HG03097 (cell line): ENCODE results near the gene TNFRSF12A.

ENCODE experiments used
- ATAC-seq: cut with Tn5 transposase; IDR thresholded peaks from one replicate; pipeline ENCODE4 v1.9.1; 2021; ENCODE audit not compliant: unreplicated experiment, low FRiP score

The TNFRSF12A gene

GRCh38 chr16:3009568-3010390, 10.4 kb upstream of the TNFRSF12A start:
- no peak for ATAC-seq

- ATAC-seq, result no peak
Observed at GRCh38 chr16:3010510-3010909, 9.7 kb upstream of the TNFRSF12A start.

DNA sequence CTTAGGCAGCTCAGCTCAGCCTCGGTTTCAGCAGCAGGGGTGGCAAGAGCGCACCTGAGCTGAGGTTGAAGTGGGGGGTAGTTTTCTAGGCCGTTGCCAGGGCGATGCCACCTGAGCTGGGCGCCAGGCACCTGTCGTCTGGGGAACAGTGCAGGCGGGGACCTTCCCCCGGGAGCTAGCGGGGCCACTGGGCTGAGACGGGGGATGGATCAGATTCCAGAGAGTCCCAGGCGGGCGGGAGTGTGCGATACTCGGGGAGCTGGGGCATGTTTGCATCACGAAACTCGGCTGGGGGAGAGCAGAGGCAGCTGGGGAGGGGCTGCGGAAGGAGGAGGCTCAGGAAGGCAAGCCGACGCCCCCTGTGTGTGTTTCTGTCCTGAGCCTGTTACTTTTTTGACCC, 7.9 kb upstream of the TNFRSF12A start:
- ATAC-seq, result no peak

DNA sequence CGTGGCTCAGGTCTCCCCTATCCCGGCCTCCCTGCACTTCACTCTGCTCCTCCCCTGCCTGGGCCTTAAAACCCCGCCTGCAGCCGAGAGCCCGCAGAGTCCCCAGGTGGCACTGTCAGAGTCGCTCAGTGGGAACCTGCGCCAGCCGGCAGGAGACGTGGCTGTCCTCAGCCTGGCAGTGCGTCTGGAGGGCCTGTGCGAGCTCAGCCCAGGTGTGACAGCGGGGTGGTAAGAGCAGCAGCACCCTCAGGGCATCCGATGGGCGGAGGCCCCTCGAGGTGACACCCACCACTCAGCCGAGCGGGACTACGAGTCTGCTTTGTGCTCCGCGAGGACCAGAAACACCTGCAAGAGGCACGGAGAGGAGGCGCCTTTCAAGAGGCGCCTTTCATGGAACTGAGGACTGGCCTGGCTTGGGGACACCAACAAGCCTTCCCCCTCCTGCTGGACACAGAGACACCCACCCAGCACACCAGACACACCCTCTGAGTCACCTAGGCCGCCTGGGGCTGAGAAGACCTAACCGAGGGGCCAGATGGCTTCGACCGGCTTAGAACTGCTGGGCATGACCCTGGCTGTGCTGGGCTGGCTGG, 7.2 kb upstream of the TNFRSF12A start, which contains the start of gene CLDN9:
Gene CLDN9, plus strand, starts transcription at position 96 of the 593 bp plus-strand sequence. Its CDS starts 440 bp downstream, at position 536.
- no peak for ATAC-seq

DNA sequence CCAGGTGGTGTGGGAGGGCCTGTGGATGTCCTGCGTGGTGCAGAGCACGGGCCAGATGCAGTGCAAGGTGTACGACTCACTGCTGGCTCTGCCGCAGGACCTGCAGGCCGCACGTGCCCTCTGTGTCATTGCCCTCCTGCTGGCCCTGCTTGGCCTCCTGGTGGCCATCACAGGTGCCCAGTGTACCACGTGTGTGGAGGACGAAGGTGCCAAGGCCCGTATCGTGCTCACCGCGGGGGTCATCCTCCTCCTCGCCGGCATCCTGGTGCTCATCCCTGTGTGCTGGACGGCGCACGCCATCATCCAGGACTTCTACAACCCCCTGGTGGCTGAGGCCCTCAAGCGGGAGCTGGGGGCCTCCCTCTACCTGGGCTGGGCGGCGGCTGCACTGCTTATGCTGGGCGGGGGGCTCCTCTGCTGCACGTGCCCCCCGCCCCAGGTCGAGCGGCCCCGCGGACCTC, 6.6 kb upstream of the TNFRSF12A start:
- ATAC-seq, result no peak

DNA sequence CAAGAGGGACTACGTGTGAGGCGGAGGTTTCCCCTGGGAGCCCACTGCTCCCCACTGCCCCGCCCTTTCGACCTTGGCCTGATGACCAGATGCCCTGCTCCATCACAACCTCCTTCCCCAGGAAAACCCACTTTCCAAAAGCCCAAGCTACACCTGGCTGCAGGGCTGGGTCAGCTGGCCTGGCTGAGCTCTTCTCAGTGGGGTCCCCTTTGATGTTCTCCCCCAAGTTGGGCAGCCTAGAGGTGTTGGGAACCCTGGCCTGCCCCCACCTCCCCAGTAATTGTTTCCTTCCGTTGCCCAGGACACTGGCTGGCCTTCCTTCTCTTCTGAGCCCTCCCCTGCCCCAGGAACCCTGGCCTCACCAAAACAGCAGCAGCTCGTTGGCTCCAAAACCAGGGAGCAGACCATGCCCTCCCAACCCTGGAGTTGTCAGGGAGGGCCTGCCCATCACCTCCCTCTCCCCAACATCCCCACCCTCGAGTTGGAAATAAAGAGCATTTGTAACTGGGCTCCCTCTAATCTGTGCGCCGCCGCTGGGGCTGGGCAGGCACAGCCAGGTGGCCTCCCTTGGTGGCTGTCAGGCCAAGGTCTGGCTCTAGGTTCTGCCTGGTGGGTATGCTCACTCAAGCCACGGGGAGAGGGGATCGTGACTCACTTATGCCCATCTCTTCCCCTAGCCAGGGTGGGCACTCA, 6.0 kb upstream of the TNFRSF12A start:
- ATAC-seq, result no peak

DNA sequence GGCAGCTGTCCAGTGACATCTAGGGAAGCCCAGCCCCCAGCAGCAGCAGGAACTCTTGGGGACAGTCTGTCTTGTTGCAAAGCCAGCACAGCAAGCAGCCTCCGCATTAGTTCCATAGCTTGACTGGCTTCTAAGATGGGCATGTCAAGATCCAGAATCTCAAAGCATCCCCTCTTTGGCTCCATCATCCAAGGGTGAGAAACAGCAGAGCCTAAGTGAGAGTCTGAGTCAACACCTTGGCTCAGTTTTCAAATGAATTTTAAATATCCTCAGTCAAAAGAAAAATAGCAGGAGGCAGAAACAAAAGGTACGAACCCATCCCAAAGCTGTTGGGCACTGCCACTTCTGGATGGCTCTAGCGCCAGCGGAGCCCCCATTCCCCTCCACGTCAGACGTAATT, 5.2 kb upstream of the TNFRSF12A start:
- ATAC-seq, result no peak

DNA sequence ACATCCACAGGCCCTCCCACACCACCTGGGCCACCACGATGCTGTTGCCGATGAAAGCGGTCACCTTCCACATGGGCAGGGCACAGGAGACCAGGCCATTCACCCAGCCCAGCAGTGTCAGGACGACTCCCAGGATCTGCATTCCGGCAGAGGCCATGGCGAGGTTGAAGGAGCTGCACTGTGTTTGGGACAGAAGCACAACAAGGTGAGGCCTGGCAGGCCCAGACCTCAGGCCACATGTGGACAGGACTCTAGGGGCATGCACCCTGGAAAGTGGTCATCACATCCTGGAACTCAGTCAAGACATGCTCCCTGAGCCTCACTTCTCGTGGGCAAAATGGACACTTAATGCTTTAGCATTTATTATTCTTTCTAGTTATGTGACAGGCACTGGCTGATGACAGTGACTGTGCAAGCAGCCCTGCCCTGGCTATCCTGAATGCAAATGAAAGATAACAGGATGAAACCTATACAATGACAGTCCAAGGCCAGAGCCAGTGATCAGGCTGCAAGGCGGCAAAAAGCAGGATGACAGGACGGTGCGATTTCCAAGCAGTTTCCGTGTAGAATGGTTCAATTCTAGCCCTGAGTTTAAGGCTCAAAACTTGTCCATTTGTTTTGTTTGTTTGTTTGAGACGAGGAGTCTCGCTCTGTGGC, 4.2 kb upstream of the TNFRSF12A start:
- ATAC-seq, result no peak

DNA sequence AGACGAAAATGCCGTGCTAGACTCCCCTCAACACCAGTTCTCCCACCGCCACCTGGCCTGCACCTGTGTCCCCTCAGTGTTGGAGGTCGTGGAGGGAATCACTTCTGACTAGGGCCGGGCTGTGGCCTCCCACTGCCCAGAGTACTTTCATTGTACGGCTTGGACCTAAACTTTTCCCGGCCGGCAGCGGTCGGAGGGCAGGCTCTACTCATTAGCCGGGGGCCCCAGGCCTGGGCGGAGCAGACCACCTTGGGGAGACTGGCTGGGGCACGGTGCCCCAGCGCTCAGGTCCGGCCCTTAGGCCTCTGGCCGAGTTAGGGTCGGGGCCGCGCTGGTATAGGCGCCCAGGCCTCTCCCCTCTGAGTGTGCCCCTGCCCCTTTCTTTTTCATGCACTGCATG, 2.8 kb upstream of the TNFRSF12A start:
- no peak for ATAC-seq

GRCh38 chr16:3017794-3018506, 2.2 kb upstream of the TNFRSF12A start, which contains the start of gene CLDN6:
CLDN6 (minus strand) TSS chr16:3018183; CDS start chr16:3016021, 2,162 bp downstream.
- ATAC-seq, result no peak

DNA sequence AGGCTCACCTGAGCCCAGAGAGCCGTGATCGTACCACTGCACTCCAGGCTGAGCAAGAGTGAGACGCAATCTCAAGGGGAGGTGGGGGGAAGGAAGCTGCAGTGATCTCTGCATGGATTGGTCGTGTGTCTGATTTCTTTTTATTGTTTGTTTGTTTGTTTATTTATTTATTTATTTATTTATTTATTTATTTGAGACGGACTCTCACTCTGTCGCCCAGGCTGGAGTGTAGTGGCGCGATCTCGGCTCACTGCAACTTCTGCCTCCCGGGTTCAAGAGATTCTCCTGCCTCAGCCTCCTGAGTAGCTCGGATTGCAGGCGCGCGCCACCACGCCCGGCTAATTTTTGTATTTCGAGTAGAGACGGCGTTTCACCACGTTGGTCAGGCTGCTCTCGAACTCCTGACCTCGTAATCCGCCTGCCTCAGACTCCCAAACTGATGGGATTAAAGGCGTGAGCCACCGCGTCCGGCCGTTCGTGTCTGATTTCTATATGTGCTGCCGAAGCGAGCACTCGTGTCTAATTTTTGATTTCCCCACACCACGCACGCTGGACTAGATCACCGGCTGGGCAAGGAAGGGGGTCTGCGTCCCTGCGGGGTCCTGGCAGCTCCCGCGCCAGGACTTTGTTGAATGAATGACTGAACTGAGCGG, 448 bp upstream of the TNFRSF12A start:
- no peak for ATAC-seq

DNA sequence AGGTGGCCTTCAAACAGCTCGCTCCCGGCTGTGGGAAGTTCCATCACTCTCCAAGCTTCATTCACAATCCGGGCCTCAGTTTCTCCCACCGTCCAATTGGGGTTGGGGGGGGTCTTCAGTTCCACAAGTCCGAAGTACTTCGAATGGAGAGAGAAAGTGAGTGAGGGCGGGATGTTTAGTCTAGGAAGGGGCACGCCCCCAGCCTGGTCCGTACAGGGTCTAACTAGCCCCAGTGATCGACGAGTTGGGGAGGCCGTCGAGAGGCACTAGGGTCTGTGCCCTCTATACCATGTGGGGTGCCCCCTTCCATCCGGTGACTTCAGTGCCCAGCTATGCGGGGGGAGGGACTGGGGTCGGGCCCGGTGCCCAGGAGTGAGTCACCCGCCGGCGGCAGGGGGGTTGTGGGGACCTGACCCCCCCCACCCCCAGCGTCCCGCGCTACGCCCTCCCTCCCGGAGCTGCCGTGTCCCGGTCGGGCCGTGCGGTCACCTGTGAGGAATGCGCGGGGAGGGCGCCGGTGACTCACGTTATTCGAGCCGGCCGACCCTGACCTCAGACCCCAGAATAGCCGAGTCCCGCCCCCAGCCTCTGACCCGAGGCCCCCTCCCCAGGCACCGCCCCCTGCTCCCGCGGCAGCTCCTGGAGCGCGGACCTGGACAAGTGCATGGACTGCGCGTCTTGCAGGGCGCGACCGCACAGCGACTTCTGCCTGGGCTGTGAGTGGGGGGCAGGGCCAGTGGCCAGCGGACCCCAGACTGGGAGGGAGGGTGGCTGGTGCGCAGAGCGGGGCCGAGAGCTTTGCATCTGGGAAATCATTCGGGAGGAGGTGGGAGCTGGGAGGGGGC, 658 bp downstream of the TNFRSF12A start:
- no peak for ATAC-seq

DNA sequence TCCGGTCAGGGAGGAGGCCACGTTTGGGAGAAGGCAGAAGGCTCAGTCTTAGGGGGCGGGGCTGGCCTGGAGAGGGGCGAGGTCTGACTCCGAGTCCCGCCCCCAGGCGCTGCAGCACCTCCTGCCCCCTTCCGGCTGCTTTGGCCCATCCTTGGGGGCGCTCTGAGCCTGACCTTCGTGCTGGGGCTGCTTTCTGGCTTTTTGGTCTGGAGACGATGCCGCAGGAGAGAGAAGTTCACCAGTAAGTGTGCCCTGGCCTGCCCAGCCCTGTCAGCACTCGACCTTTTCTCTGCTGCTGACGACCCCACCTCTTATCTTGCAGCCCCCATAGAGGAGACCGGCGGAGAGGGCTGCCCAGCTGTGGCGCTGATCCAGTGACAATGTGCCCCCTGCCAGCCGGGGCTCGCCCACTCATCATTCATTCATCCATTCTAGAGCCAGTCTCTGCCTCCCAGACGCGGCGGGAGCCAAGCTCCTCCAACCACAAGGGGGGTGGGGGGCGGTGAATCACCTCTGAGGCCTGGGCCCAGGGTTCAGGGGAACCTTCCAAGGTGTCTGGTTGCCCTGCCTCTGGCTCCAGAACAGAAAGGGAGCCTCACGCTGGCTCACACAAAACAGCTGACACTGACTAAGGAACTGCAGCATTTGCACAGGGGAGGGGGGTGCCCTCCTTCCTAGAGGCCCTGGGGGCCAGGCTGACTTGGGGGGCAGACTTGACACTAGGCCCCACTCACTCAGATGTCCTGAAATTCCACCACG, 1.5 kb downstream of the TNFRSF12A start:
- no peak for ATAC-seq

GRCh38 chr16:3022208-3022683, 2.1 kb downstream of the TNFRSF12A start:
- no peak for ATAC-seq

DNA sequence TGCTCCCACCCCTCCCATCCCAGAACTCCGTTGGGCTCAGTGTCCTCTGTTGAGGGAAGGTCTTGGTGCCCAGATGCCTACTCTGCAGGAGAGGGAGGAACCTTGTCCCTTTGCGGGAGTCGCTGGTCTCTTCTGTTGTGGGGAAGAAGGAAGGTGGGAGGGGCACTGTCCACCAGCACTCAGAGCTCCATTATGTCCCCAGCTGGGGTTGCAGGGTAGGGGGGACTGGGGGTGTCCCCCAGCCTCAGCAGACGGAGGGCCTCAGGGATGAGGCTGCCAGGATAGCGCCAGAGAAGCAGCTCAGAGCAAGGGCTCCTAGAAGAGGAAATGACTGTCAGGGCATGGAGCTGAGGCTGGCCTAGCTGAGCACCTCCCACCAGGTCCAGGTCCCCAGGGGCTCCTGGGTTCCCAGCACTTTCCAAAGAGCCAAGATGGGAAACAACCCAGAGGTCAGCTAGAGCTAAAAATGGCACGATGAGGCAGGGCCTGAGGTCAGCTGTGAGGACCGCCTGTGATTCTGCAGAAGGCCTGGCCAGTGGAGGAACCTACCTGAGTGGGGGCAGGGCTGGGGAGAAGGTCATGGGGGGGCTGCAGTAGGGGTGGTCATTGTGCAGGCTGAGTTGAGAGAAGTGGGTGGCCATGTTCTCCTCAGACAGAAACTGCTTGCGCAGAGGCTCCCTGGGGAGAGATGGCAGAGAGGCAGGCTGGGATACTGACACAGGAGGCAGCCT, 2.7 kb downstream of the TNFRSF12A start:
- no peak for ATAC-seq

- no peak for ATAC-seq
Observed at GRCh38 chr16:3023415-3023668, 3.2 kb downstream of the TNFRSF12A start.

DNA sequence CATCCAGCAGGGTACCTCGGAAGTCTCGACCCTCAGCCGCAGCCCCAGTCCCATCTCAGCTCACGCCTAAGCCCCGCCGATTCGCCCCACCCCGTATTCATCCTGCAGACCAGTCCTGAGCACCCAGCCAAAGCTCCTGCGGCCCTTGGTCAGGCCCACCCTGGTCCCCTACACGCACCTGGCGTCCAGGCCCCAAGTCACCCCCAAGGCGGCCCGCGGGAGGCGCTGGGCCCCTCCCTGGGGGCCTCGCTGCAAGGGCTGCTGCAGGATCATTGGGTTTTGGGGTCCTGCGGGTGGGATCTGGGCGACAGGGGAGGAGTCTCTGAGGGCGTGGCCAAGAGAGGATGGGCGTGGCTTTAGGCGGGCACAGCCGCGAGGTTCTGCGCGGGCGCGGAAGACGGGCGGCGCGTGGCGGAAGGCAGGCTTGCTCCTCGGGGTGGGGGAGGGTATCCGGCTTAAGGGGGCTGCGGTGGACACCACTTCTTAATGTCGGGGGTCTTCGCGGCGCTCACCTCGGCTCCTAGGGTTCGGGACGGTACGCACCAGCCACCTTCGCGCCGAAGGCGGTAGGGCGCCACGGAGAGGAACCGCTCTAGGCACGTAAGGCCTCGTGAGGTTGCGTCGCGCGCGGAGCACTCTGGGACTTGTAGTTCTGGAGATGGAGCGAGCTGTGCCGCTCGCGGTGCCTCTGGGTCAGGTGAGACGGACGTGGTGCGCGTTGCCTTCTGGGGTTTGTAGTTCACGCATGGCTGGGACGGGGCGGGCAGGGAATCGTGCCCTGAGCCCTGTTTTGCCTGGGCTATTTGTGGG, 3.7 kb downstream of the TNFRSF12A start, which contains the start of the genes HCFC1R1 and THOC6:
Gene HCFC1R1, minus strand, starts transcription at position 274 of the 810 bp plus-strand sequence. Its CDS starts 1 bp downstream, at position 273.
Gene THOC6, plus strand, starts transcription at position 367 of the 810 bp plus-strand sequence. Its CDS starts 292 bp downstream, at position 659.
- peak; percentile 63 for ATAC-seq
